IPS DF 6.9 (cell line): Measurements from ENCODE around the gene POU2F3.

Experiments used
- DNase-seq: peaks from one replicate; pipeline ENCODE4 v3.0.0-alpha.2; 2013; ENCODE audit warnings: low read depth, low spot score
- H3K27ac ChIP-seq: one replicate; pipeline ENCODE4 v1.5.1; 2013; ENCODE audit warnings: low read length, control low read depth
- H3K27me3 ChIP-seq: 2 replicates; pipeline ENCODE4 v1.6.1; 2013; ENCODE audit warnings: mild to moderate bottlenecking, low read length; ENCODE audit not compliant: control insufficient read depth, insufficient read depth
- H3K36me3 ChIP-seq: 2 replicates; pipeline ENCODE4 v1.6.1; 2013; ENCODE audit warnings: low read length; ENCODE audit not compliant: control insufficient read depth, insufficient read depth
- H3K4me1 ChIP-seq: 2 replicates; pipeline ENCODE4 v1.6.1; 2013; ENCODE audit warnings: low read length; ENCODE audit not compliant: control insufficient read depth, insufficient read depth
- H3K4me3 ChIP-seq: 2 replicates; pipeline ENCODE4 v1.5.1; 2013; ENCODE audit warnings: mild to moderate bottlenecking, low read length
- H3K9me3 ChIP-seq: 2 replicates; pipeline ENCODE4 v1.6.1; 2013; ENCODE audit warnings: low read length, inconsistent platforms; ENCODE audit not compliant: control insufficient read depth, insufficient read depth
- WGBS: extraction: QIAGEN DNeasy Blood & Tissue Kit; methylation state at CpG from one replicate; pipeline ENCODE4 v1.1.7; 2013; ENCODE audit warnings: mixed read lengths, missing lambda C conversion rate; ENCODE audit not compliant: insufficient read length, insufficient coverage; 5-methylcytosine and 5-hydroxymethylcytosine counted together

POU2F3 gene

DNA sequence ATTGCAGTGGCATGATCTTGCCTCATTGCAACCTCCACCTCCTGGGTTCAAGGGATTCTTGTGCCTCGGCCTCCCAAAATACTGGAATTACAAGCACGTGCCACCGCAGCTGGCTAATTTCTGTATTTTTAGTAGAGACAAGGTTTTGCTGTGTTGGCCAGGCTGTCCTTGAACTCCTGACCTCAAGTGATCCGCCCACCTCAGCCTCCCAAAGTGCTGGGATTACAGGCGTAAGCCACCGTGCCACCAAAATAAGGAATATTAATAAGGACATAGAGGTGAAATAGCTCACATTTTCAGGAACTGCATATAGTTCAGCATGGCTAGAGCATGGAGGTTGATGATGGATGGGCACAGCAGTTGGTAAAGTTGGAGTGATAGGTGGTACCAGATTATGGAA is 117.7 kb downstream of the POU2F3 start:
- H3K27ac ChIP-seq = no peak overlapping the region
- H3K4me1 ChIP-seq = no peaks in the 10 kb centered on the region
- H3K9me3 ChIP-seq = no peaks in the 10 kb centered on the region
- no peak for DNase-seq
- WGBS = no CpG with 5 or more reads among the region's 6 CpGs
- no peaks in the 10 kb centered on the region for H3K27me3 ChIP-seq
- H3K4me3 ChIP-seq = no peak overlapping the region
- H3K36me3 ChIP-seq = no peaks in the 10 kb centered on the region

DNA sequence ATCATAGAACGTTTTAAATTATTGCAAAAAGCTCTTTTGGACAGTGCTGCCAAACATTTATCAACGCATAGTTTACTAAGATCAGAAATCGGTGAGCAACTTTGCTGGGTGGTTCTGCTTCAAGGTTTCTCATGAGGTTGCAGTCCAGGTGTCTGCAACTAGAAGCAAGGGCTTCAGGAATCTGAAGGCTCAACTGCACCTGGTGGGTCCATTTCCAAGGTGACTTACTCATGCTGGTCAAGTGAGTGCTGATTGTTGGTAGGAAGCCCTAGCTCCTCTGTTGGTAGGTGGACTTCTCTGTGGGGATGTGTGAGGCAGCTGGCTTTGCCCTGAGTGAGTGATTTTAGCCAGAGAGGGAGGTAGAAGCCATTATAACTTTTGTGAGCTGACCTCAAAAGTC is 118.8 kb downstream of the POU2F3 start:
- Histone ChIP-seq H3K4me1 (no peaks in the 10 kb centered on the region), H3K27me3 (no peaks in the 10 kb centered on the region), H3K36me3 (no peaks in the 10 kb centered on the region), H3K9me3 (no peaks in the 10 kb centered on the region), H3K27ac (no peak overlapping the region), H3K4me3 (no peak overlapping the region)
- no CpG with 5 or more reads among the region's 3 CpGs for WGBS
- DNase-seq = no peak

DNA sequence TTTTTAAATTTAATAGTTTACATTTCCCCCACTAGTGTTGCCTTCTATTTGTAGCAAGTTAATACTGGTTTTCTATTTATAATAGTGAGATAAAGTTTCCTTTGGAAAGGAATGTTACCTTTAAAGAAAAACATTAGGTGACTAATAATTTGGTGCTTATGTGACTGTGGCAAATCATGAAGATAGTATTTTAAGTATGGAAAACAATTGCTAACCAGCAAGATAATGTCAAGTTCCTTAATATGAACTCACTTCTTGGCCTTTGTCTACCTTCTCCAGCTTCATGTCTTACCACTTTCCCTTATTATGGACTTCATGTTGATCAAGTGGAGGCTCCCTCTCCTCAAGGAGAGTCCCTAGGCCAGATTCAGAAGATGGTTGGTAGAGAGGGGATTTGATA is 123.5 kb downstream of the POU2F3 start:
- DNase-seq = no peak
- H3K27ac ChIP-seq = no peak overlapping the region
- no peaks in the 10 kb centered on the region for H3K36me3 ChIP-seq
- no peak overlapping the region for H3K4me3 ChIP-seq
- no peaks in the 10 kb centered on the region for H3K27me3 ChIP-seq
- H3K9me3 ChIP-seq = no peaks in the 10 kb centered on the region
- H3K4me1 ChIP-seq = no peaks in the 10 kb centered on the region

DNA sequence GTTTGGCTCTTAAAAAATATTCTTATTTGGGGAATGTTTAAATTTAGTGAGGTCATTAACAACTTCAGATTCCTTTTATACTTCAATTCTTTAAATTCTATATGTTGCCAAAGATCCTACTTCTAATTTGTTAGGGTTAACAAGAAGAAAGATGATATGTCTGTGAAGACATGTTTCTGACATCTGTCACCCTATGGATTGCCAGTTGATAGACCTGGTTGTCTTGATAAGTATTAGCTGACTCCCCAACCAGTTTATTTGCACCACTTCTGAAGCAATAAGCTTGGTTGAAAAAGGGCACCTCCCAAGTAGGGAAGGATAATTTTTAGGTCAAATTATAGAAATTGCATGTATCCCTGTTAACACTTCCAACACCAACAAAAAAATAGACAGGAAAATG is 125.6 kb downstream of the POU2F3 start:
- H3K36me3 ChIP-seq = no peaks in the 10 kb centered on the region
- H3K4me1 ChIP-seq = no peaks in the 10 kb centered on the region
- no peak for DNase-seq
- H3K27ac ChIP-seq = no peak overlapping the region
- H3K27me3 ChIP-seq = no peaks in the 10 kb centered on the region
- no peaks in the 10 kb centered on the region for H3K9me3 ChIP-seq
- no peak overlapping the region for H3K4me3 ChIP-seq
